ENCODE measurements around the gene PHACTR1.

PHACTR1 gene

GRCh38 chr6:13071550-13072345 lies 355.2 kb downstream of the PHACTR1 start:
- DNase-seq (ENCODE audit: low read depth, low spot score) = no peak
- CTCF ChIA-PET = no interaction called here
- POLR2A ChIA-PET = no interaction called here
- TF ChIP-seq CTCF (IDR thresholded peaks at IDR 0.05; ENCODE audit: insufficient read depth, low read length, missing control alignments) = no peak
- H3K4me3 ChIP-seq (ENCODE audit: low read depth, low read length) = no peak overlapping the region

GRCh38 chr6:13072686-13073347 lies 356.2 kb downstream of the PHACTR1 start:
- no peak for TF ChIP-seq CTCF (IDR thresholded peaks at IDR 0.05; ENCODE audit: insufficient read depth, low read length, missing control alignments)
- CTCF ChIA-PET = no interaction called here
- no peak for DNase-seq (ENCODE audit: low read depth, low spot score)
- POLR2A ChIA-PET = no interaction called here
- H3K4me3 ChIP-seq (ENCODE audit: low read depth, low read length) = no peak overlapping the region

- DNase-seq (ENCODE audit: low read depth, low spot score) = no peak
- ChIA-PET POLR2A (no interaction called here), CTCF (no interaction called here)
- H3K4me3 ChIP-seq (ENCODE audit: low read depth, low read length) = no peak overlapping the region
- no peak for TF ChIP-seq CTCF (IDR thresholded peaks at IDR 0.05; ENCODE audit: insufficient read depth, low read length, missing control alignments)
These were observed 358.0 kb downstream of the PHACTR1 start for GRCh38 chr6:13074415-13075140.

- CTCF ChIA-PET = no interaction called here
- H3K4me3 ChIP-seq (ENCODE audit: low read depth, low read length) = no peak overlapping the region
These were observed 358.7 kb downstream of the PHACTR1 start for GRCh38 chr6:13075141-13075845.

GRCh38 chr6:13076575-13076974 lies 360.0 kb downstream of the PHACTR1 start:
- CTCF ChIA-PET = no interaction called here
- H3K4me3 ChIP-seq (ENCODE audit: low read depth, low read length) = no peak overlapping the region
- no peak for DNase-seq (ENCODE audit: low read depth, low spot score)
- no peak for TF ChIP-seq CTCF (IDR thresholded peaks at IDR 0.05; ENCODE audit: insufficient read depth, low read length, missing control alignments)
- POLR2A ChIA-PET = no interaction called here

More at GRCh38 chr6:13075141-13075845, 358.7 kb downstream of the PHACTR1 start:
- POLR2A ChIA-PET = no interaction called here
- no peak for TF ChIP-seq CTCF (IDR thresholded peaks at IDR 0.05; ENCODE audit: insufficient read depth, low read length, missing control alignments)
- DNase-seq (ENCODE audit: low read depth, low spot score) = no peak
